Panc1 (cell line): Measurements from ENCODE around the gene STK16.

Experiments
- CTCF ChIP-seq: fragments of 450-650 bp; IDR thresholded peaks from 2 replicates; pipeline ENCODE4 v1.5.1; 2017; ENCODE audit warnings: mild to moderate bottlenecking
- POLR2AphosphoS5 ChIP-seq: IDR thresholded peaks from 2 replicates; pipeline ENCODE4 v1.6.1; 2012; ENCODE audit warnings: mild to moderate bottlenecking, low read depth, low read length, moderate library complexity
- REST ChIP-seq, 2 experiments: IDR thresholded peaks; 2 replicates each; pipeline ENCODE4 v1.6.1; 2011 to 2012; ENCODE audit warnings: low read depth in 2 of 2, control low read depth in 1 of 2, low read length in 1 of 2, mild to moderate bottlenecking in 1 of 2, moderate library complexity in 1 of 2; ENCODE audit not compliant: insufficient read depth in 1 of 2

GRCh38 chr2:219291910-219292490, 46.7 kb downstream of the STK16 start:
- TF ChIP-seq REST (IDR thresholded peaks at IDR 0.05; ENCODE audit: insufficient read depth in 1 of 2, low read depth in 2 of 2, low read length in 1 of 2) (no peak), CTCF (no peak), POLR2AphosphoS5 (no peak)
